OCI-LY1 (cell line): ENCODE results near the gene PTPN3.

Experiments
- EZH2 ChIP-seq: fragments of 200-600 bp; sonication (generic), shearing (Covaris generic); IDR thresholded peaks from 2 replicates; pipeline ENCODE4 v1.8.0; 2017; ENCODE audit warnings: borderline replicate concordance, mixed run types, mild to moderate bottlenecking, antibody characterized with exemption, low read length, moderate library complexity, mixed read lengths
- TF ChIP-seq, protein P1 (sequence below): fragments of 200-600 bp; sonication (generic), shearing (Covaris generic); IDR thresholded peaks from 2 replicates; pipeline ENCODE4 v1.5.1; 2017; ENCODE audit warnings: mild to moderate bottlenecking, antibody characterized with exemption, low read length, moderate library complexity, mixed read lengths

DNA sequence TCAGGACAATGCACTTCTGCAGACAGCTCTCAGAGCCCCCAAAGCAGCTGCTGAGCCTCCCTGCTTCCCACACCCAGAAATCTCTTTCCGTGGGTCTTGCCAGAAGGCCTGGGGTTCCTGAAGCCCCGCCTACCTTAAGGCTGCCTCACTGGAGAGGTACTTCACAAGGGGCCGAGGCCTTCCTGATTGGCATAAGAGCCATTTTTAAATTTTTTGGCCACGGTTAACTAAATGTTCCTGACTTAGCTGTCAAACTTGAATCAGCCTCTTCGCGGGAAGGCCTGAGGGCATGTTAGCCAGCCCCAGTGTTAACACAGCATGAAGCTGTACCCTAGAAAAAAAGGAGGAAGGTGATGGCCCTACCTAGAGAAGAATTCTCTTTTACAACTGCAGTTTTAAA, 156.5 kb downstream of the PTPN3 start:
- TF ChIP-seq, protein P1, sequence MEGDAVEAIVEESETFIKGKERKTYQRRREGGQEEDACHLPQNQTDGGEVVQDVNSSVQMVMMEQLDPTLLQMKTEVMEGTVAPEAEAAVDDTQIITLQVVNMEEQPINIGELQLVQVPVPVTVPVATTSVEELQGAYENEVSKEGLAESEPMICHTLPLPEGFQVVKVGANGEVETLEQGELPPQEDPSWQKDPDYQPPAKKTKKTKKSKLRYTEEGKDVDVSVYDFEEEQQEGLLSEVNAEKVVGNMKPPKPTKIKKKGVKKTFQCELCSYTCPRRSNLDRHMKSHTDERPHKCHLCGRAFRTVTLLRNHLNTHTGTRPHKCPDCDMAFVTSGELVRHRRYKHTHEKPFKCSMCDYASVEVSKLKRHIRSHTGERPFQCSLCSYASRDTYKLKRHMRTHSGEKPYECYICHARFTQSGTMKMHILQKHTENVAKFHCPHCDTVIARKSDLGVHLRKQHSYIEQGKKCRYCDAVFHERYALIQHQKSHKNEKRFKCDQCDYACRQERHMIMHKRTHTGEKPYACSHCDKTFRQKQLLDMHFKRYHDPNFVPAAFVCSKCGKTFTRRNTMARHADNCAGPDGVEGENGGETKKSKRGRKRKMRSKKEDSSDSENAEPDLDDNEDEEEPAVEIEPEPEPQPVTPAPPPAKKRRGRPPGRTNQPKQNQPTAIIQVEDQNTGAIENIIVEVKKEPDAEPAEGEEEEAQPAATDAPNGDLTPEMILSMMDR, result no peak
- TF ChIP-seq EZH2, result no peak
